HL-60/S4 (cell line): ENCODE results near the gene HBD.
"Not testable (repeated sequence)": the region's sequence is repeated elsewhere in the genome, so short reads cannot be mapped to it uniquely, and the experiment has no call there.

Source experiments
- in situ Hi-C: fragments of 300-500 bp; cut with MboI; formaldehyde crosslinking; loops from 2 replicates; pipeline ENCODE4 v1.14.3; 2022; ENCODE audit warnings: low sequenced_read_pairs

HBD gene

GRCh38 chr11:5234381-5234834 lies at the start of gene HBD:
TSS of gene HBD (minus strand) at chr11:5234483. CDS start at chr11:5234433, 50 bp downstream.
- in situ Hi-C loops, result no loop called here

- in situ Hi-C loops, result no loop called here
Observed at GRCh38 chr11:5283882-5284281, 49.6 kb upstream of the HBD start.

GRCh38 chr11:5283086-5283485 lies 48.8 kb upstream of the HBD start:
- in situ Hi-C loops, result no loop called here

GRCh38 chr11:5282628-5283027 lies 48.3 kb upstream of the HBD start:
- in situ Hi-C loops, result no loop called here

GRCh38 chr11:5281596-5281995 lies 47.3 kb upstream of the HBD start:
- in situ Hi-C loops, result no loop called here

GRCh38 chr11:5280582-5281102 lies 46.4 kb upstream of the HBD start:
- in situ Hi-C loops, result no loop called here

GRCh38 chr11:5279471-5280090 lies 45.3 kb upstream of the HBD start:
- in situ Hi-C loops, result no loop called here

- in situ Hi-C loops, result no loop called here
Observed at GRCh38 chr11:5277807-5278382, 43.6 kb upstream of the HBD start.

GRCh38 chr11:5276697-5277096 lies 42.4 kb upstream of the HBD start:
- in situ Hi-C loops, result no loop called here

GRCh38 chr11:5275369-5276110 lies 41.3 kb upstream of the HBD start:
- in situ Hi-C loops, result no loop called here

- in situ Hi-C loops, result no loop called here
Observed at GRCh38 chr11:5274395-5274794, 40.1 kb upstream of the HBD start.

- in situ Hi-C loops, result no loop called here
Observed at GRCh38 chr11:5272395-5273017, 38.2 kb upstream of the HBD start.

GRCh38 chr11:5269715-5270147 lies 35.4 kb upstream of the HBD start, which contains the start of gene HBE1:
TSS of gene HBE1 (minus strand) at chr11:5269945. CDS start at chr11:5269890, 55 bp downstream.
- in situ Hi-C loops, result no loop called here

GRCh38 chr11:5267033-5267563 lies 32.8 kb upstream of the HBD start:
- in situ Hi-C loops, result no loop called here

GRCh38 chr11:5266609-5267008 lies 32.3 kb upstream of the HBD start:
- in situ Hi-C loops, result no loop called here

- in situ Hi-C loops, result no loop called here
Observed at GRCh38 chr11:5265832-5266231, 31.5 kb upstream of the HBD start.

GRCh38 chr11:5258543-5259262 lies 24.4 kb upstream of the HBD start:
- in situ Hi-C loops, result no loop called here

GRCh38 chr11:5257296-5257695 lies 23.0 kb upstream of the HBD start:
- in situ Hi-C loops, result no loop called here

- in situ Hi-C loops, result not testable (repeated sequence)
Observed at GRCh38 chr11:5254646-5255413, 20.5 kb upstream of the HBD start, which contains the start of gene HBG2. TSS of gene HBG2 (minus strand) at chr11:5254781. CDS start at chr11:5254728, 53 bp downstream.
